ENCODE results near the gene SRMS. TPM values are rescaled to one million over a fixed set of nuclear protein-coding genes. Genes with fewer than 3 reads are reported as not detected.

Gene SRMS
- total RNA-seq, 1 donor from 2014 or later, result not detected

GRCh38 chr20:63525971-63526370, 21.6 kb downstream of the SRMS start:
- Mint-ChIP-seq H3K27me3 (no peaks in the 10 kb centered on the region), H3K9me3 (ENCODE audit: low read depth) (no peaks in the 10 kb centered on the region), H3K27ac (no peak overlapping the region), H3K4me3 (ENCODE audit: low read depth) (no peak overlapping the region), H3K36me3 (ENCODE audit: insufficient read depth) (peaks cover 15% of the 10 kb centered on the region), H3K4me1 (ENCODE audit: low read depth) (peaks cover 12% of the 10 kb centered on the region)
- DNase-seq (ENCODE audit: low spot score, unreplicated experiment), result peak; percentile 8
- TF ChIP-seq, protein P1, sequence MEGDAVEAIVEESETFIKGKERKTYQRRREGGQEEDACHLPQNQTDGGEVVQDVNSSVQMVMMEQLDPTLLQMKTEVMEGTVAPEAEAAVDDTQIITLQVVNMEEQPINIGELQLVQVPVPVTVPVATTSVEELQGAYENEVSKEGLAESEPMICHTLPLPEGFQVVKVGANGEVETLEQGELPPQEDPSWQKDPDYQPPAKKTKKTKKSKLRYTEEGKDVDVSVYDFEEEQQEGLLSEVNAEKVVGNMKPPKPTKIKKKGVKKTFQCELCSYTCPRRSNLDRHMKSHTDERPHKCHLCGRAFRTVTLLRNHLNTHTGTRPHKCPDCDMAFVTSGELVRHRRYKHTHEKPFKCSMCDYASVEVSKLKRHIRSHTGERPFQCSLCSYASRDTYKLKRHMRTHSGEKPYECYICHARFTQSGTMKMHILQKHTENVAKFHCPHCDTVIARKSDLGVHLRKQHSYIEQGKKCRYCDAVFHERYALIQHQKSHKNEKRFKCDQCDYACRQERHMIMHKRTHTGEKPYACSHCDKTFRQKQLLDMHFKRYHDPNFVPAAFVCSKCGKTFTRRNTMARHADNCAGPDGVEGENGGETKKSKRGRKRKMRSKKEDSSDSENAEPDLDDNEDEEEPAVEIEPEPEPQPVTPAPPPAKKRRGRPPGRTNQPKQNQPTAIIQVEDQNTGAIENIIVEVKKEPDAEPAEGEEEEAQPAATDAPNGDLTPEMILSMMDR (IDR thresholded peaks at IDR 0.05; ENCODE audit: unreplicated experiment), result no peak

DNA sequence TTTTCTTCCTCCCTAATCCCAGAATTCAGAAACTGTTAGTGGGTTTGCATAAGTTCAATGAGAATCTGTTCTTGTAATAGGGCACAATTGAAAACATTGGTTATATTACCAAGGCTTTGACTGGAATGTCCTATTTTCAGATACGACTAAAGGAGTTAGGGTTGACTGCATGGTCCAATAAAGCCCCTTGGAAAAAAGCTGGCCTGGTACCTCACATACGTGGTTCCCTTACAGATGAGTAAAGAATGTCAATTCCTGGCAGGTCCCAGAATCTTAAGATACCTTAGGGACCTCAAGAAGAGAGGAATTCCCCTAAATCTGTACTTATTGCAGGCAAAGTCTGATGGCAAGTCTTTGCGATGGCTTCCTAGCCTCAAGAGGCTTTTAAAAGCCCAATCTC, 22.4 kb downstream of the SRMS start:
- no peaks in the 10 kb centered on the region for H3K27me3 Mint-ChIP-seq
- peaks cover 15% of the 10 kb centered on the region for H3K36me3 Mint-ChIP-seq (ENCODE audit: insufficient read depth)
- no peaks in the 10 kb centered on the region for H3K9me3 Mint-ChIP-seq (ENCODE audit: low read depth)
- peaks cover 12% of the 10 kb centered on the region for H3K4me1 Mint-ChIP-seq (ENCODE audit: low read depth)
- peak overlapping the region; percentile 89 for H3K27ac Mint-ChIP-seq
- DNase-seq (ENCODE audit: low spot score, unreplicated experiment), result no peak
- H3K4me3 Mint-ChIP-seq (ENCODE audit: low read depth), result no peak overlapping the region
- TF ChIP-seq, protein P1 (IDR thresholded peaks at IDR 0.05; ENCODE audit: unreplicated experiment), result no peak

GRCh38 chr20:63522981-63523611, 24.5 kb downstream of the SRMS start:
- H3K36me3 Mint-ChIP-seq (ENCODE audit: insufficient read depth), result peaks cover 15% of the 10 kb centered on the region
- TF ChIP-seq, protein P1 (IDR thresholded peaks at IDR 0.05; ENCODE audit: unreplicated experiment), result no peak
- H3K27ac Mint-ChIP-seq, result peak overlapping the region; percentile 94
- DNase-seq (ENCODE audit: low spot score, unreplicated experiment), result peak; percentile 10
- H3K9me3 Mint-ChIP-seq (ENCODE audit: low read depth), result no peaks in the 10 kb centered on the region
- peaks cover 5% of the 10 kb centered on the region for H3K27me3 Mint-ChIP-seq
- H3K4me1 Mint-ChIP-seq (ENCODE audit: low read depth), result peaks cover 12% of the 10 kb centered on the region
- peak overlapping the region; percentile 35 for H3K4me3 Mint-ChIP-seq (ENCODE audit: low read depth)

GRCh38 chr20:63522091-63522868, 25.3 kb downstream of the SRMS start:
- Mint-ChIP-seq H3K27ac (peak overlapping the region; percentile 94), H3K9me3 (ENCODE audit: low read depth) (no peaks in the 10 kb centered on the region), H3K4me1 (ENCODE audit: low read depth) (peaks cover 12% of the 10 kb centered on the region), H3K36me3 (ENCODE audit: insufficient read depth) (peaks cover 15% of the 10 kb centered on the region), H3K27me3 (peaks cover 8% of the 10 kb centered on the region), H3K4me3 (ENCODE audit: low read depth) (peak overlapping the region; percentile 92)
- peak; percentile 9 for DNase-seq (ENCODE audit: low spot score, unreplicated experiment)
- TF ChIP-seq, protein P1 (IDR thresholded peaks at IDR 0.05; ENCODE audit: unreplicated experiment), result no peak

DNA sequence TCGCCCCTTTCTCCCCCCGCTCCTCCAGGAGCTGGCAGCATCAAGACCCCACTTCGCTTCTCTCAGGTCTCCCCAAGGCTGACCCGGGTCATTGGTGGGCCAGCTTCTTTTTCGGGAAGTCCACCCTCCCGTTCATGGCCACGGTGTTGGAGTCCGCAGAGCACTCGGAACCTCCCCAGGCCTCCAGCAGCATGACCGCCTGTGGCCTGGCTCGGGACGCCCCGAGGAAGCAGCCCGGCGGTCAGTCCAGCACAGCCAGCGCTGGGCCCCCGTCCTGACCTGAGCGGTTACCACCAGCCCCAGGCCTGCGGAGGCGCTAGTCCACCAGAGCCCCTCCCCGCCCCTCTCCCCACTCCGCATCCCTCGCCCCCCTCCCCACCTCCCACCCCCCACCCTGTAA, 25.9 kb downstream of the SRMS start:
- peak; percentile 26 for DNase-seq (ENCODE audit: low spot score, unreplicated experiment)
- peaks cover 12% of the 10 kb centered on the region for H3K4me1 Mint-ChIP-seq (ENCODE audit: low read depth)
- no peaks in the 10 kb centered on the region for H3K9me3 Mint-ChIP-seq (ENCODE audit: low read depth)
- TF ChIP-seq, protein P1 (IDR thresholded peaks at IDR 0.05; ENCODE audit: unreplicated experiment), result no peak
- H3K27me3 Mint-ChIP-seq, result peaks cover 8% of the 10 kb centered on the region
- H3K36me3 Mint-ChIP-seq (ENCODE audit: insufficient read depth), result peaks cover 15% of the 10 kb centered on the region
- peak overlapping the region; percentile 95 for H3K27ac Mint-ChIP-seq
- peak overlapping the region; percentile 92 for H3K4me3 Mint-ChIP-seq (ENCODE audit: low read depth)
